Lower leg skin (tissue), 3 donors: ENCODE measurements around the gene KRT2.

Experiments used
- CTCF ChIP-seq, 3 donors: fragments of 450-650 bp; IDR thresholded peaks; one replicate each; pipeline ENCODE4 v1.5.1; 2016; ENCODE audit warnings: antibody characterized with exemption in 3 of 3, mild to moderate bottlenecking in 3 of 3, moderate library complexity in 2 of 3
- POLR2A ChIP-seq, 2 donors: fragments of 450-650 bp; IDR thresholded peaks; one replicate each; pipeline ENCODE4 v1.6.1; 2016 to 2017; ENCODE audit warnings: antibody characterized with exemption in 2 of 2, mild to moderate bottlenecking in 1 of 2, moderate library complexity in 1 of 2

GRCh38 chr12:52608161-52608560 lies 43.9 kb downstream of the KRT2 start:
- TF ChIP-seq POLR2A (IDR thresholded peaks at IDR 0.05) (no peak), CTCF (IDR thresholded peaks at IDR 0.05) (no peak)
